SU-DHL-6 (cell line): ENCODE results near the gene ADK.

Source experiments
- H2AFZ ChIP-seq: fragments of 200-600 bp; sonication (generic); 2 replicates; pipeline ENCODE4 v1.6.1; 2014; ENCODE audit warnings: low read depth, mild to moderate bottlenecking, moderate library complexity, mixed read lengths, antibody characterized with exemption, low read length; ENCODE audit not compliant: severe bottlenecking
- H3F3A ChIP-seq: fragments of 200-600 bp; shearing (Covaris generic); 2 replicates; pipeline ENCODE4 v1.6.0; 2016; ENCODE audit warnings: antibody characterized with exemption, mild to moderate bottlenecking; ENCODE audit not compliant: insufficient read depth
- H3K27ac ChIP-seq: fragments of 200-600 bp; sonication (generic); 2 replicates; pipeline ENCODE4 v1.5.1; 2016; ENCODE audit warnings: low read depth, mild to moderate bottlenecking, low read length, moderate library complexity, mixed read lengths
- H3K27me3 ChIP-seq: fragments of 200-600 bp; sonication (generic), shearing (Covaris generic); 2 replicates; pipeline ENCODE4 v1.6.0; 2014; ENCODE audit warnings: mild to moderate bottlenecking, low read length
- H3K36me3 ChIP-seq: fragments of 200-600 bp; sonication (generic); 2 replicates; pipeline ENCODE4 v1.6.1; 2014; ENCODE audit warnings: mild to moderate bottlenecking, low read length, mixed read lengths
- H3K4me2 ChIP-seq: fragments of 300-600, 200-600 bp; shearing (Covaris generic), sonication (generic); 2 replicates; pipeline ENCODE4 v1.6.0; 2014; ENCODE audit warnings: low read length, low read depth, mild to moderate bottlenecking; ENCODE audit not compliant: poor library complexity, severe bottlenecking
- H3K4me3 ChIP-seq: fragments of 200-600 bp; sonication (generic); 2 replicates; pipeline ENCODE4 v1.5.1; 2014; ENCODE audit warnings: antibody characterized with exemption, low read length, mild to moderate bottlenecking, mixed read lengths; ENCODE audit not compliant: insufficient read depth, poor library complexity, severe bottlenecking
- H3K79me2 ChIP-seq: fragments of 200-600 bp; sonication (generic); 2 replicates; pipeline ENCODE4 v1.6.1; 2014; ENCODE audit warnings: mild to moderate bottlenecking, low read length, moderate library complexity; ENCODE audit not compliant: insufficient read depth
- H3K9ac ChIP-seq: fragments of 200-600 bp; sonication (generic); 2 replicates; pipeline ENCODE4 v1.7.0; 2014; ENCODE audit warnings: mild to moderate bottlenecking, low read length
- H3K9me2 ChIP-seq: fragments of 200-600 bp; sonication (generic); replicated peaks from 2 replicates; pipeline ENCODE4 v1.6.1; 2014; ENCODE audit warnings: low read length; ENCODE audit not compliant: insufficient read depth
- H3K9me3 ChIP-seq: fragments of 200-600 bp; sonication (generic); 2 replicates; pipeline ENCODE4 v1.6.1; 2014; ENCODE audit warnings: low read length, mixed read lengths; ENCODE audit not compliant: insufficient read depth
- H4K20me1 ChIP-seq: fragments of 200-600 bp; sonication (generic); 2 replicates; pipeline ENCODE4 v1.6.1; 2014; ENCODE audit warnings: low read depth, mild to moderate bottlenecking, antibody characterized with exemption, low read length, moderate library complexity, mixed read lengths
- EZH2phosphoT487 ChIP-seq: fragments of 200-600 bp; sonication (generic), shearing (Covaris generic); conservative IDR thresholded peaks from 2 replicates; pipeline ENCODE4 v1.6.1; 2018; ENCODE audit warnings: mild to moderate bottlenecking, antibody characterized with exemption, low read length, moderate library complexity, mixed read lengths
- TF ChIP-seq, protein P1 (sequence below): fragments of 200-600 bp; sonication (generic); IDR thresholded peaks from one replicate; pipeline ENCODE4 v1.5.1; 2017; ENCODE audit warnings: antibody characterized with exemption, mild to moderate bottlenecking, low read length, moderate library complexity; ENCODE audit not compliant: insufficient read depth, poor library complexity, severe bottlenecking

ADK gene

DNA sequence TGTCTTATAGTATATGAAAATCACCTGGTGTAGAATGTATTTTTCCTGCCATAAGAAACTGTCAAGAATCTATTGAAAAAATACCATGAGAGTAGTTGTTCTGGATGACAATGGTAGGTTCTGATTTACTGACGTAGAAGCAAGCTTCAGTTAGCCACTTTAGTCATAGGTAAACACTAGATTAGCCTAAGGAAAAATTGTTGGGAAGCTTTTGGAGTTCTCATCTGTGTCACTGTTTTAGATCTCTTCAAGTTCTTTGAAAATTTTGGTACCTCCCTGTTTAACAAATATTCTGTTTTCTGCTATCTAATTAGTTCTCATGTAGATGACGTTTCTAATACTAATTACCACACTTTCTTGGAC lies 131.8 kb downstream of the ADK start:
- Histone ChIP-seq H3K4me2 (no peak overlapping the region), H4K20me1 (no peaks in the 10 kb centered on the region), H2AFZ (no peak overlapping the region), H3K9ac (no peak overlapping the region), H3K4me3 (no peak overlapping the region), H3K27me3 (no peaks in the 10 kb centered on the region), H3K36me3 (no peaks in the 10 kb centered on the region), H3K9me3 (no peaks in the 10 kb centered on the region), H3F3A (no peaks in the 10 kb centered on the region), H3K79me2 (no peaks in the 10 kb centered on the region), H3K9me2 (no peaks in the 10 kb centered on the region), H3K27ac (no peak overlapping the region)
- TF ChIP-seq, protein P1, sequence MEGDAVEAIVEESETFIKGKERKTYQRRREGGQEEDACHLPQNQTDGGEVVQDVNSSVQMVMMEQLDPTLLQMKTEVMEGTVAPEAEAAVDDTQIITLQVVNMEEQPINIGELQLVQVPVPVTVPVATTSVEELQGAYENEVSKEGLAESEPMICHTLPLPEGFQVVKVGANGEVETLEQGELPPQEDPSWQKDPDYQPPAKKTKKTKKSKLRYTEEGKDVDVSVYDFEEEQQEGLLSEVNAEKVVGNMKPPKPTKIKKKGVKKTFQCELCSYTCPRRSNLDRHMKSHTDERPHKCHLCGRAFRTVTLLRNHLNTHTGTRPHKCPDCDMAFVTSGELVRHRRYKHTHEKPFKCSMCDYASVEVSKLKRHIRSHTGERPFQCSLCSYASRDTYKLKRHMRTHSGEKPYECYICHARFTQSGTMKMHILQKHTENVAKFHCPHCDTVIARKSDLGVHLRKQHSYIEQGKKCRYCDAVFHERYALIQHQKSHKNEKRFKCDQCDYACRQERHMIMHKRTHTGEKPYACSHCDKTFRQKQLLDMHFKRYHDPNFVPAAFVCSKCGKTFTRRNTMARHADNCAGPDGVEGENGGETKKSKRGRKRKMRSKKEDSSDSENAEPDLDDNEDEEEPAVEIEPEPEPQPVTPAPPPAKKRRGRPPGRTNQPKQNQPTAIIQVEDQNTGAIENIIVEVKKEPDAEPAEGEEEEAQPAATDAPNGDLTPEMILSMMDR: no peak
- no peak for TF ChIP-seq EZH2phosphoT487

GRCh38 chr10:74289188-74289587 lies 138.2 kb downstream of the ADK start:
- Histone ChIP-seq H3K4me2 (no peak overlapping the region), H2AFZ (no peak overlapping the region), H3K27me3 (no peaks in the 10 kb centered on the region), H3K9me2 (no peaks in the 10 kb centered on the region), H3K36me3 (no peaks in the 10 kb centered on the region), H3K27ac (no peak overlapping the region), H3K9me3 (no peaks in the 10 kb centered on the region), H3K4me3 (no peak overlapping the region), H4K20me1 (no peaks in the 10 kb centered on the region), H3F3A (0 out of 2 replicates have a peak, but pooled peaks cover 3% of the 10 kb centered on the region), H3K9ac (no peak overlapping the region), H3K79me2 (no peaks in the 10 kb centered on the region)
- TF ChIP-seq, protein P1: no peak
- no peak for TF ChIP-seq EZH2phosphoT487

- Histone ChIP-seq H3K79me2 (no peaks in the 10 kb centered on the region), H3K27ac (no peak overlapping the region), H2AFZ (no peak overlapping the region), H3K9me3 (no peaks in the 10 kb centered on the region), H4K20me1 (no peaks in the 10 kb centered on the region), H3K4me3 (no peak overlapping the region), H3K9ac (no peak overlapping the region), H3F3A (0 out of 2 replicates have a peak, but pooled peaks cover 3% of the 10 kb centered on the region), H3K4me2 (no peak overlapping the region), H3K9me2 (no peaks in the 10 kb centered on the region), H3K27me3 (no peaks in the 10 kb centered on the region), H3K36me3 (no peaks in the 10 kb centered on the region)
- TF ChIP-seq, protein P1: no peak
- TF ChIP-seq EZH2phosphoT487: no peak
Measured at GRCh38 chr10:74289951-74290350, 138.9 kb downstream of the ADK start.
